ENCODE measurements around the gene CLASP1.

DNA sequence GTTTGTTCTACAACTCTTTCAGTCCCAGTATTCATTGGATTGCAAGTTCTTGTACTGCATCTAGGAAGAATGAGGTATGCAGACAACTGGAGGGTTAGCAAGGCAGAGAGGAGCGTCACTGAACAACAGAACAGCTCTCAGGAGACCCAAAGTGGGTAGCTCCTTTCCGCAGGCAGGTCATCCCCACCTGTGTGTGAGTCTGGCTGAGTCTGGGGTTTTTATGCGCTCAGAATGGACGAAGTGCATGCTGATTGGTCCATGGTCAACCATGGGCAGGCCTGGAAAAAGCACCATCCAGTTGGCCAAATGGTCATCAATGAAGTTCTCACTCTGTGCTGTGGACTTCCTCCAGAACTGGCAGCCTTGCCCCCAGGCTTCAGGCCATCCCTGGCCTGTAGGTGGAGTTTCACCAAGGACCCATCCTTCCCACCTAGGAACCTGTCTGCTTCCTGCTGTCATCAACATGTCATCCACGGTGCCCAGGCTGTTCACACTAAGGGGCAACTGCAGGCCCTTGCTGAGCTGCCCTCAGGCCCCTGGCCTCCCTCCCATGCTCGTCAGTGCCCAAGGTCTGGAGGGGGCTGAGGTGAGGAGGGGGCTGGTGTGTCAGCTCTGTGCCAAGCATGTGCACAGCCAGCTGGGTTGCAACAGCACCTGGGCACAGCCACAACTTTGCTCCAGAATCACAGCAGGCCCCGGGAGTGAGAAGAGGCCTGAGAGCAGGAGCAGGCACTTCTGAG is 353.2 kb downstream of the CLASP1 start:
- TF ChIP-seq, protein P1, sequence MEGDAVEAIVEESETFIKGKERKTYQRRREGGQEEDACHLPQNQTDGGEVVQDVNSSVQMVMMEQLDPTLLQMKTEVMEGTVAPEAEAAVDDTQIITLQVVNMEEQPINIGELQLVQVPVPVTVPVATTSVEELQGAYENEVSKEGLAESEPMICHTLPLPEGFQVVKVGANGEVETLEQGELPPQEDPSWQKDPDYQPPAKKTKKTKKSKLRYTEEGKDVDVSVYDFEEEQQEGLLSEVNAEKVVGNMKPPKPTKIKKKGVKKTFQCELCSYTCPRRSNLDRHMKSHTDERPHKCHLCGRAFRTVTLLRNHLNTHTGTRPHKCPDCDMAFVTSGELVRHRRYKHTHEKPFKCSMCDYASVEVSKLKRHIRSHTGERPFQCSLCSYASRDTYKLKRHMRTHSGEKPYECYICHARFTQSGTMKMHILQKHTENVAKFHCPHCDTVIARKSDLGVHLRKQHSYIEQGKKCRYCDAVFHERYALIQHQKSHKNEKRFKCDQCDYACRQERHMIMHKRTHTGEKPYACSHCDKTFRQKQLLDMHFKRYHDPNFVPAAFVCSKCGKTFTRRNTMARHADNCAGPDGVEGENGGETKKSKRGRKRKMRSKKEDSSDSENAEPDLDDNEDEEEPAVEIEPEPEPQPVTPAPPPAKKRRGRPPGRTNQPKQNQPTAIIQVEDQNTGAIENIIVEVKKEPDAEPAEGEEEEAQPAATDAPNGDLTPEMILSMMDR (conservative IDR thresholded peaks at IDR 0.05; ENCODE audit: low read depth in 2 of 2), result no peak
- TF ChIP-seq EZH2 (IDR thresholded peaks at IDR 0.05; ENCODE audit: low read depth, unreplicated experiment) (no peak), CREB1 (CRISPR knock-in tag; IDR thresholded peaks at IDR 0.05; ENCODE audit: low read depth) (no peak), POLR2AphosphoS5 (IDR thresholded peaks at IDR 0.05; ENCODE audit: low read depth) (no peak), ZNF114 (CRISPR knock-in tag; IDR thresholded peaks at IDR 0.05) (no peak), EZH2phosphoT487 (IDR thresholded peaks at IDR 0.05; ENCODE audit: unreplicated experiment) (no peak)
